Lung (tissue), 12 donors: ENCODE data around the gene PCYOX1L. TPM values are rescaled to one million over a fixed set of nuclear protein-coding genes. Genes with fewer than 3 reads are reported as not detected.

Source experiments
- ATAC-seq: fragments of 200-7000 bp; cut with Tn5 transposase; one replicate; pipeline ENCODE4 v1.9.1; 2020; ENCODE audit warnings: moderate number of reproducible peaks; ENCODE audit not compliant: insufficient read depth, low FRiP score
- DNase-seq, 3 donors: peaks; one replicate each; pipeline ENCODE4 v3.0.0-alpha.2; 2013 to 2017
- H3K27ac ChIP-seq, 2 donors: one replicate each; pipeline ENCODE4 v1.5.1; 2013; ENCODE audit warnings: mild to moderate bottlenecking in 2 of 2, moderate library complexity in 2 of 2, control low read depth in 1 of 2, inconsistent platforms in 1 of 2, low read depth in 1 of 2, low read length in 1 of 2
- H3K27me3 ChIP-seq, 3 donors: one replicate each; pipeline ENCODE4 v1.5.1; 2013; ENCODE audit warnings: low read length in 2 of 3; ENCODE audit not compliant: control insufficient read depth in 3 of 3, insufficient read depth in 3 of 3
- H3K36me3 ChIP-seq, 4 donors: one replicate each; pipeline ENCODE4 v1.5.1; 2013; ENCODE audit warnings: low read length in 4 of 4, mild to moderate bottlenecking in 1 of 4, moderate library complexity in 1 of 4; ENCODE audit not compliant: control insufficient read depth in 4 of 4, insufficient read depth in 4 of 4
- H3K4me1 ChIP-seq, 5 donors: one replicate each; pipeline ENCODE4 v1.5.1; 2013; ENCODE audit warnings: low read length in 5 of 5, mild to moderate bottlenecking in 2 of 5, moderate library complexity in 1 of 5; ENCODE audit not compliant: control insufficient read depth in 5 of 5, insufficient read depth in 5 of 5
- H3K4me3 ChIP-seq: one replicate; pipeline ENCODE4 v1.5.1; 2013; ENCODE audit warnings: mild to moderate bottlenecking, control low read depth, moderate library complexity
- H3K9ac ChIP-seq, 2 donors: one replicate each; pipeline ENCODE4 v1.5.1; 2013; ENCODE audit warnings: low read length in 2 of 2, control low read depth in 1 of 2; ENCODE audit not compliant: insufficient read depth in 1 of 2
- H3K9me3 ChIP-seq, 4 donors: one replicate each; pipeline ENCODE4 v1.5.1; 2013; ENCODE audit warnings: low read length in 3 of 4, mild to moderate bottlenecking in 1 of 4, moderate library complexity in 1 of 4; ENCODE audit not compliant: control insufficient read depth in 4 of 4, insufficient read depth in 3 of 4
- WGBS, 2 donors: extraction: QIAGEN DNeasy Blood & Tissue Kit; methylation state at CpG; one replicate each; pipeline ENCODE4 v1.1.7; 2013; 5-methylcytosine and 5-hydroxymethylcytosine counted together
- polyA plus RNA-seq, 2 donors: library from polyadenylated mRNA; stranded (reverse); fragments of 200-250 nt; gene quantifications; one replicate each; pipeline ENCODE4 v1.2.1, GENCODE V29; 2013
- total RNA-seq, 2 donors: library from RNA; depleted of rRNA in 1 of 2; stranded (reverse); fragments of >200 nt in 1 of 2; gene quantifications; one replicate each; pipeline ENCODE4 v1.2.1, GENCODE V29; 2014 to 2021
- TF ChIP-seq, protein P1 (sequence below): IDR thresholded peaks from 2 replicates; pipeline ENCODE4 v1.5.1; 2012; ENCODE audit warnings: mild to moderate bottlenecking; ENCODE audit errors: control extremely low read depth, extremely low read depth
- donor health status: control.
- donor health status: control.
- donor health status: Bipolar disorder and iron deficiency.
- donor health status: healthy.
- donor health status: DM: yes; HTN: yes; CAD: no.

Gene PCYOX1L
- total and polyA plus RNA-seq, 4 donors, result 4.8 to 9.3 (median 7.3) TPM

DNA sequence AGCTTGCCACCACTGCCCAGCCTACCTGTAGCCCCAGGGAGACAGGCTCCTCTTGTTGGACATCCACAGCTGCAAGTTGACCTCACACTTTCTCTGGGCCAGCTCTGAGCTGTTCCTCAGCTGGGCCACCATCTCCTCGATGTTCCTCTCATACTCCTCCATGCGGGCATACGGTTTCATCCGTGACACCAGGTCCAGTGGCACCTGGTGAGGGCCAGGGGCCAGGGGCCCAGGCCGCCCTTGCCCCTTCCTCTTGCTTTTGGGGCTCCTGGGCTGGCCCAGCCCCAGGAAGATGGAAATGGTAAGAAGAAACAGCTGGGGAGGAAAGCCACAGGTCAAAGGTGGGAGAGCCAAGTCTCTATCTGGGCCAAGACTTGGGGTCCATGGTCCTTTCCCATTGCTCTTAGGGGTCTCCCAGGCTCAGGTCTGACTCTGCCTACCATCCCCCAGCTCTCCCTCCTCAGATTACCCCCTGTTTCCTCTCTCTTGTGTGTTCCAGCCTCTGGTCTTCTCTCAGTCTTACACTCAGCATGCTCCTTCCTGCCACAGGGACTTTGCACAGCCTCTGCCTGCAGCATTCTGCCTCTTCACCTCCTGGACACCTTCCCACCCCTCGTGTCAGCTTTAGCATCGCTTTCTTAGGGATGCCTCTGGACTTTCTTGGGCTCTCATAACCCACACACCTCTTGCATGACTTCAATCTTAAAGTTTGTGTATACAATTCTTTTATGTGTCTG is 19.0 kb downstream of the PCYOX1L start:
- ATAC-seq, result no peak
- H3K9me3 ChIP-seq, result no peaks in the 10 kb centered on the region
- no peak overlapping the region for H3K4me3 ChIP-seq
- 91 to 95% methylated on average over 7 of the region's 7 CpGs for WGBS, 2 donors
- H3K36me3 ChIP-seq, result no peaks in the 10 kb centered on the region
- TF ChIP-seq, protein P1, sequence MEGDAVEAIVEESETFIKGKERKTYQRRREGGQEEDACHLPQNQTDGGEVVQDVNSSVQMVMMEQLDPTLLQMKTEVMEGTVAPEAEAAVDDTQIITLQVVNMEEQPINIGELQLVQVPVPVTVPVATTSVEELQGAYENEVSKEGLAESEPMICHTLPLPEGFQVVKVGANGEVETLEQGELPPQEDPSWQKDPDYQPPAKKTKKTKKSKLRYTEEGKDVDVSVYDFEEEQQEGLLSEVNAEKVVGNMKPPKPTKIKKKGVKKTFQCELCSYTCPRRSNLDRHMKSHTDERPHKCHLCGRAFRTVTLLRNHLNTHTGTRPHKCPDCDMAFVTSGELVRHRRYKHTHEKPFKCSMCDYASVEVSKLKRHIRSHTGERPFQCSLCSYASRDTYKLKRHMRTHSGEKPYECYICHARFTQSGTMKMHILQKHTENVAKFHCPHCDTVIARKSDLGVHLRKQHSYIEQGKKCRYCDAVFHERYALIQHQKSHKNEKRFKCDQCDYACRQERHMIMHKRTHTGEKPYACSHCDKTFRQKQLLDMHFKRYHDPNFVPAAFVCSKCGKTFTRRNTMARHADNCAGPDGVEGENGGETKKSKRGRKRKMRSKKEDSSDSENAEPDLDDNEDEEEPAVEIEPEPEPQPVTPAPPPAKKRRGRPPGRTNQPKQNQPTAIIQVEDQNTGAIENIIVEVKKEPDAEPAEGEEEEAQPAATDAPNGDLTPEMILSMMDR, result no peak
- H3K4me1 ChIP-seq, result peaks cover 0 to 24% (median 4%) of the 10 kb centered on the region in 5 donors
- H3K27ac ChIP-seq, result no peak overlapping the region
- H3K27me3 ChIP-seq, result no peaks in the 10 kb centered on the region
- DNase-seq, result no peak
- H3K9ac ChIP-seq, result no peak overlapping the region

DNA sequence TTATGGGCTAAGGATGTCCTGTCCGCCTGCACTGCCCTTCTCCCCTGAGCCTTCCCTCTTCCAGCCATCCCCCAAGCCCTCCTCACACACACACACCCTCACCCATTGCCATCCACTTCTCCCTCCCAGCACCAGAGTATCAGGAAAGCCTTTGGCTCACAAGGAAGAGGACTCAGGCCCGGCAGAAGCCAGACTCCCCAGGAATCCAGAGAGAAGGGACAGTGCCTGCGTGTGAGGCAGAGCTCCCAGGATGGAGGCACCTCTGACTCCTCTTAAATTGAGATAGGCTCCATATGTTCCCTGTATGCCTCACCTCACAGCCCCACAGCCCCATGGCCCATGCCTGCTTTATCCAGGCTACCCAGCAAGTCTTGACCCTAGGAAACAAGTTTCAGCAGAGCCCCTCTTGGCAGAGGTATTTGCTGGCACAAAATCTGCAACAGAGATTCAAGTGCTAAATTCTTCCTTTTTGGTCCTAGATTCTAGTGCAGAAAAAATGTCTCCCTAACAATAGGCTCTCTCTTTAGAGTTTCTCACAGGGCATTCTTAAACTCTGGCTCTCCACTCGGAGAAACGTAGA is 20.5 kb downstream of the PCYOX1L start:
- no peaks in the 10 kb centered on the region for H3K27me3 ChIP-seq
- peak overlapping the region in 1 of 2 donors; percentile 40 for H3K9ac ChIP-seq
- 64 to 76% methylated on average over 5 of the region's 5 CpGs for WGBS, 2 donors
- DNase-seq (peak; percentile 60 to 83 (median 67)), ATAC-seq (no peak)
- H3K36me3 ChIP-seq, result no peaks in the 10 kb centered on the region
- H3K9me3 ChIP-seq, result no peaks in the 10 kb centered on the region
- H3K27ac ChIP-seq, result peak overlapping the region in 1 of 2 donors; percentile 17
- TF ChIP-seq, protein P1, result no peak
- H3K4me3 ChIP-seq, result no peak overlapping the region
- peaks cover 0 to 38% (median 9%) of the 10 kb centered on the region in 5 donors for H3K4me1 ChIP-seq

DNA sequence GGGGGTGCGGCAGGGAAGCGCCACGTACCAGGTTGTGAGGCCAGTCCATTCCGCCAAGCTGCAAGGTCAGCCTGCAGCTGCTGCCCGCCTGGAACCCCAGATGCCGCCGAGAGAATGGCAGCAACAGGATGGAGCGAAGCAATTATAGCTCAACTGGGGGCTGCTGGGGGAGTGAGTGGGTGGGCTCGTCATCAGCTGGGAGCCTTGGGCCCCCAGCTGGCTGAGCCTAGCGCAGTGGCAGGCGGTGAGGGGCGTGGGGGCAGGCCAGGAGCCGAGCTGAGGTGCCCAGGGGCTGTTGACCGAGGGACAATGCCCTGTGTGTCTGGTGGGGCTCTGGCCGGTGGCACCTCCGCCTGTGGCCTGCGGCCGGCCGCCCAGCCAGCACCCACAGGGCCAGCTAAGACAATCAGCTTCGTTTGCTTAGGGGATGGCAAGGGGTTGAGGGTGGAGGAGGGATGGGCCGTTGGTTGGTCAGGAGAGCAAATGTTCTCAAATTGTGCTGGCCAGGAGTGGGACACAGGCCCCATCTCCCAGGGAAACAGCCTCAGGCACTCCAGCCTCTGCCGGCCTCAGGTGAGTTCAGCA is 21.4 kb downstream of the PCYOX1L start, which contains the start of gene IL17B:
IL17B (minus strand) TSS at position 116 of the 585 bp plus-strand sequence; CDS start at position 49, 67 bp downstream.
- H3K4me1 ChIP-seq, result peaks cover 0 to 48% (median 16%) of the 10 kb centered on the region in 5 donors
- TF ChIP-seq, protein P1, result no peak
- H3K27ac ChIP-seq, result peak within 1 kb of the TSS in 1 of 2 donors; percentile 17
- no peak within 1 kb of the TSS for H3K4me3 ChIP-seq
- no peaks in the 10 kb centered on the region for H3K27me3 ChIP-seq
- H3K9me3 ChIP-seq, result no peaks in the 10 kb centered on the region
- H3K9ac ChIP-seq, result peak within 1 kb of the TSS in 1 of 2 donors; percentile 40
- no peak for ATAC-seq
- 87% methylated on average over 22 of the region's 22 CpGs for WGBS, 2 donors
- H3K36me3 ChIP-seq, result no peaks in the 10 kb centered on the region
- peak in 1 of 3 donors; percentile 37 for DNase-seq
